Stimulated activated CD8-positive, alpha-beta memory T cell treated with anti-CD3 and anti-CD28 coated beads, Interleukin-4, amount 100 ng/mL, for 4 hours (primary cell): ENCODE measurements around the gene RAI1.
"Not testable (repeated sequence)": the region's sequence is repeated elsewhere in the genome, so short reads cannot be mapped to it uniquely, and the experiment has no call there.

Experiments used
- DNase-seq, 2 donors: peaks; one replicate each; pipeline ENCODE4 v3.0.0-alpha.2; 2020; ENCODE audit warnings: low read depth in 2 of 2, low spot score in 1 of 2

RAI1 gene

GRCh38 chr17:17663160-17664063, 17.8 kb upstream of the RAI1 start:
- peak; percentile 59 to 82 for DNase-seq

- DNase-seq = no peak
These were observed 17.2 kb upstream of the RAI1 start for GRCh38 chr17:17664064-17664452.

GRCh38 chr17:17665255-17665654, 16.0 kb upstream of the RAI1 start:
- DNase-seq = no peak

- DNase-seq = no peak
These were observed 15.0 kb upstream of the RAI1 start for GRCh38 chr17:17666111-17666714.

GRCh38 chr17:17667231-17667630, 14.0 kb upstream of the RAI1 start:
- no peak for DNase-seq

GRCh38 chr17:17667947-17668346, 13.3 kb upstream of the RAI1 start:
- no peak for DNase-seq

GRCh38 chr17:17668358-17668757, 12.9 kb upstream of the RAI1 start:
- DNase-seq = no peak

- DNase-seq = no peak
These were observed 12.3 kb upstream of the RAI1 start for GRCh38 chr17:17668775-17669579.

- no peak for DNase-seq
These were observed 11.6 kb upstream of the RAI1 start for GRCh38 chr17:17669580-17670235.

- no peak for DNase-seq
These were observed 10.5 kb upstream of the RAI1 start for GRCh38 chr17:17670701-17671305.

GRCh38 chr17:17671369-17672129, 9.7 kb upstream of the RAI1 start:
- DNase-seq = no peak

GRCh38 chr17:17672453-17673368, 8.5 kb upstream of the RAI1 start:
- DNase-seq = no peak

GRCh38 chr17:17675416-17675815, 5.8 kb upstream of the RAI1 start:
- DNase-seq = no peak

GRCh38 chr17:17675925-17676534, 5.2 kb upstream of the RAI1 start:
- no peak for DNase-seq

- no peak for DNase-seq
These were observed 4.5 kb upstream of the RAI1 start for GRCh38 chr17:17676752-17677151.

GRCh38 chr17:17677299-17678040, 3.8 kb upstream of the RAI1 start:
- no peak for DNase-seq

GRCh38 chr17:17678063-17678699, 3.1 kb upstream of the RAI1 start:
- DNase-seq = not testable (repeated sequence)
